GM23248 (cell line): Measurements from ENCODE around the gene TMEM151B. TPM values are rescaled to one million over a fixed set of nuclear protein-coding genes. Genes with fewer than 3 reads are reported as not detected.

Experiments used
- DNase-seq: peaks from one replicate; pipeline ENCODE4 v3.0.0-alpha.2; 2015
- H2AFZ ChIP-seq: fragments of 200-600 bp; sonication (generic); 2 replicates; pipeline ENCODE4 v1.6.1; 2016; ENCODE audit warnings: antibody characterized with exemption
- H3F3A ChIP-seq: fragments of 200-600 bp; sonication (generic); 2 replicates; pipeline ENCODE4 v1.6.1; 2016; ENCODE audit warnings: mild to moderate bottlenecking, antibody characterized with exemption, mixed run types; ENCODE audit not compliant: insufficient read depth
- H3K27ac ChIP-seq: fragments of 200-600 bp; sonication (generic); 2 replicates; pipeline ENCODE4 v1.5.1; 2016; ENCODE audit warnings: mild to moderate bottlenecking
- H3K27me3 ChIP-seq: fragments of 200-600 bp; sonication (generic); replicated peaks from 2 replicates; pipeline ENCODE4 v1.6.1; 2016; ENCODE audit warnings: mild to moderate bottlenecking; ENCODE audit not compliant: insufficient read depth
- H3K36me3 ChIP-seq: fragments of 200-600 bp; sonication (generic); 2 replicates; pipeline ENCODE4 v1.6.1; 2016; ENCODE audit warnings: low read depth, mild to moderate bottlenecking
- H3K4me1 ChIP-seq: fragments of 200-600 bp; sonication (generic); 2 replicates; pipeline ENCODE4 v1.6.1; 2016; ENCODE audit warnings: mild to moderate bottlenecking; ENCODE audit not compliant: insufficient read depth
- H3K4me2 ChIP-seq: fragments of 200-600 bp; sonication (generic); one replicate; pipeline ENCODE4 v1.6.1; 2016; ENCODE audit warnings: mild to moderate bottlenecking; ENCODE audit not compliant: unreplicated experiment
- H3K4me3 ChIP-seq: fragments of 200-600 bp; sonication (generic); 2 replicates; pipeline ENCODE4 v1.5.1; 2016; ENCODE audit warnings: mild to moderate bottlenecking
- H3K79me2 ChIP-seq: fragments of 200-600 bp; sonication (generic); 2 replicates; pipeline ENCODE4 v1.6.1; 2016; ENCODE audit warnings: mild to moderate bottlenecking; ENCODE audit not compliant: insufficient read depth
- H3K9ac ChIP-seq: fragments of 200-600 bp; sonication (generic); 2 replicates; pipeline ENCODE4 v1.6.1; 2016; ENCODE audit warnings: mild to moderate bottlenecking
- H3K9me2 ChIP-seq: fragments of 200-600 bp; sonication (generic); 2 replicates; pipeline ENCODE4 v1.6.1; 2016; ENCODE audit warnings: mixed run types, mild to moderate bottlenecking, moderate library complexity; ENCODE audit not compliant: insufficient read depth
- H3K9me3 ChIP-seq: fragments of 200-600 bp; sonication (generic); one replicate; pipeline ENCODE4 v1.6.1; 2017; ENCODE audit warnings: low read depth
- H4K20me1 ChIP-seq: fragments of 200-600 bp; sonication (generic); 2 replicates; pipeline ENCODE4 v1.6.0; 2016; ENCODE audit not compliant: insufficient read depth
- EZH2 ChIP-seq: fragments of 200-600 bp; sonication (generic); IDR thresholded peaks from 2 replicates; pipeline ENCODE4 v1.6.1; 2018; ENCODE audit warnings: antibody characterized with exemption, mild to moderate bottlenecking; ENCODE audit not compliant: insufficient read depth, poor library complexity, severe bottlenecking
- EZH2phosphoT487 ChIP-seq: fragments of 200-600 bp; sonication (generic); IDR thresholded peaks from 2 replicates; pipeline ENCODE4 v1.6.1; 2018; ENCODE audit warnings: antibody characterized with exemption, moderate library complexity, mild to moderate bottlenecking, low read depth; ENCODE audit not compliant: insufficient read depth
- WGBS, 2 experiments: methylation state at CpG; one replicate each; pipeline ENCODE4 v1.1.6; 2015 to 2017; ENCODE audit warnings: low lambda C conversion rate in 2 of 2, low coverage in 1 of 2; ENCODE audit errors: missing lambda C conversion rate in 2 of 2; 5-methylcytosine and 5-hydroxymethylcytosine counted together
- in situ Hi-C: fragments of 300-500 bp; cut with MboI; formaldehyde crosslinking; loops from 2 replicates; pipeline ENCODE4 v1.15.0; 2020
- polyA plus RNA-seq: library from polyadenylated mRNA; unstranded; fragments of >200 nt; fragmentation: Nextera tagmentation; extraction: Ambion mirVana; gene quantifications from 2 replicates; pipeline ENCODE4 v1.2.1, GENCODE V29; 2016
- total RNA-seq: library from RNA; depleted of rRNA; stranded (reverse); fragments of >200 nt; shearing (Covaris generic); gene quantifications from 2 replicates; pipeline ENCODE4 v1.2.3, GENCODE V29; 2014

Gene TMEM151B
- total and polyA plus RNA-seq, 2 experiments from 2014 or later: not detected

DNA sequence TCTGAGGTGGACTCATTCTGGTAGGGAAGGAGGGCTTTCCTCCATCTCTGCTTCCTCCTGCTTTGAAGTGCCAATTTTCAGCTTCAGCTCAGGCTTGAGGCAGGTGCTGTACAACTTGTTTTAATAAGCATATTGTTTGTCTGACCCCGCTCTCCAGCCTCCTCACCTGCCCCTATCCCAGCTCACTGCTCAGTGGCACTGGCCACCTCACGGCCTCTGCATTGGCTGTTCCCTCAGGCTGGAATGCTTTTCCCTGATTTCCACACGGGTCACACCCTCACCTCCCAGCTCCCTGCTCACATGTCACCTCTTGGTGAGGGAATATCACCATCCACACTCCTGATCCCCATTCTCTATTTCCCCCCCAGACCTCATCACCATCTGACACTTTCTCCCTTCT lies 28.6 kb downstream of the TMEM151B start:
- H3K9me3 ChIP-seq: no peaks in the 10 kb centered on the region
- H4K20me1 ChIP-seq: no peaks in the 10 kb centered on the region
- no peaks in the 10 kb centered on the region; the same call in 1 of the 2 replicates for H3K36me3 ChIP-seq
- no peak overlapping the region for H3K4me3 ChIP-seq
- H3F3A ChIP-seq: peaks cover 6% of the 10 kb centered on the region; the same call in 1 of the 2 replicates
- H3K79me2 ChIP-seq: no peaks in the 10 kb centered on the region
- H3K4me1 ChIP-seq: no peaks in the 10 kb centered on the region
- no peak overlapping the region for H3K27ac ChIP-seq
- no peak overlapping the region for H3K4me2 ChIP-seq
- H3K9me2 ChIP-seq: no peaks in the 10 kb centered on the region
- H2AFZ ChIP-seq: no peak overlapping the region
- in situ Hi-C loops: no loop called here
- DNase-seq: no peak
- peaks cover 43% of the 10 kb centered on the region for H3K27me3 ChIP-seq
- TF ChIP-seq EZH2 (no peak), EZH2phosphoT487 (no peak)
- 64 to 67% methylated on average over 3 of the region's 3 CpGs for WGBS, 2 experiments
- H3K9ac ChIP-seq: no peak overlapping the region

- H3K27me3 ChIP-seq: peaks cover 32% of the 10 kb centered on the region
- peaks cover 6% of the 10 kb centered on the region; the same call in 1 of the 2 replicates for H3F3A ChIP-seq
- no peaks in the 10 kb centered on the region for H3K9me3 ChIP-seq
- no peak overlapping the region for H3K27ac ChIP-seq
- 85 to 90% methylated on average over 7 of the region's 7 CpGs for WGBS, 2 experiments
- no peaks in the 10 kb centered on the region; the same call in 1 of the 2 replicates for H3K36me3 ChIP-seq
- TF ChIP-seq EZH2phosphoT487: no peak
- no peak overlapping the region for H3K9ac ChIP-seq
- no peaks in the 10 kb centered on the region for H3K79me2 ChIP-seq
- no peak overlapping the region for H2AFZ ChIP-seq
- in situ Hi-C loops: no loop called here
- no peaks in the 10 kb centered on the region for H3K9me2 ChIP-seq
- H4K20me1 ChIP-seq: no peaks in the 10 kb centered on the region
- no peak for DNase-seq
- no peaks in the 10 kb centered on the region for H3K4me1 ChIP-seq
- H3K4me3 ChIP-seq: no peak overlapping the region
- no peak overlapping the region for H3K4me2 ChIP-seq
These were observed 30.1 kb downstream of the TMEM151B start for GRCh38 chr6:44300292-44300823.

GRCh38 chr6:44301106-44301505 lies 30.9 kb downstream of the TMEM151B start:
- Histone ChIP-seq H3K4me3 (no peak overlapping the region), H3K9me3 (no peaks in the 10 kb centered on the region), H4K20me1 (no peaks in the 10 kb centered on the region), H3K4me1 (no peaks in the 10 kb centered on the region), H3F3A (peaks cover 6% of the 10 kb centered on the region; the same call in 1 of the 2 replicates), H3K4me2 (no peak overlapping the region), H3K79me2 (no peaks in the 10 kb centered on the region), H3K36me3 (peaks cover 4% of the 10 kb centered on the region; the same call in 1 of the 2 replicates), H2AFZ (no peak overlapping the region), H3K9ac (no peak overlapping the region), H3K9me2 (no peaks in the 10 kb centered on the region), H3K27ac (no peak overlapping the region), H3K27me3 (peaks cover 25% of the 10 kb centered on the region)
- WGBS, 2 experiments: 87 to 92% methylated on average over 8 of the region's 8 CpGs
- in situ Hi-C loops: no loop called here
- no peak for DNase-seq
- TF ChIP-seq EZH2: no peak
- TF ChIP-seq EZH2phosphoT487: no peak

DNA sequence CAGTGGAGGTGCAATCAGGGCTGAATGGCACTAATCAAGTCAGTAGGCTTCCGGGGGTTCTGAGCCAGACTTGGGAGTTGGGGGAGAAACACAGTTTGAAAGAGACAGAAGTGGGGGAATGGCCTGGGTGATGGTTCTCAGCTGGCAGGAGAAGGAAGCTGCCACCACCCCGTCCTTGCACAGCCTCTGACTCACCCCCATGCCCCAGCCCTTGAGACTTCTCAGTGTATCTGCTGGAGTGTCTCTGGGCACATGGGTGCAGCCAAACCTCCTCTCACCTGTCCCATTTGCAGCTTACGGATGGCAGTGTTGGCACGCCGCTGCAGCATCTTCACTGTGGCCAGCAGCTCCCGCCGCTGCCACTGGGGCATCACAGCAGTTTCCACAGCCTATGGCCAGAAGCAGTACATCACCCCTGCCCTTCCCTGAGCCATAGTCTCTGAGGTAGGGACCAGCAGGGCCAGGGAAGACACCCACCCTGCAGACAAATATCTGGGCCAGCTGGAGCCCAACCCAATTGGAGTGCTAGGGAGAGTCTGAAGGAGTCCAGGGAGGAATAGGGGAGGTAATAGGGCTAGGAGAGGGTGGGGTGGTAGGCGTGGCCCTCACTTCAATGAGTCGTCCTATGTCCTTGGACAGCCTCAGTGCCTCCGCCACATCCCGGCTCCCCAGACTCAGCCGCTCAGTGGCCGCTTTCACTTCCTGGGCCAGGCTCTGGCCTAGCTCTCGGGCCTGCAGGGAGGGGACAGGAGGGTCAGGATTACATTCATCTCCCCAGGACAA lies 31.7 kb downstream of the TMEM151B start:
- Histone ChIP-seq H2AFZ (no peak overlapping the region), H3K9ac (no peak overlapping the region), H3K79me2 (no peaks in the 10 kb centered on the region), H4K20me1 (no peaks in the 10 kb centered on the region), H3K9me3 (no peaks in the 10 kb centered on the region), H3K4me1 (no peaks in the 10 kb centered on the region), H3K4me3 (no peak overlapping the region), H3K4me2 (no peak overlapping the region), H3K27ac (no peak overlapping the region), H3K27me3 (peaks cover 16% of the 10 kb centered on the region), H3F3A (peaks cover 6% of the 10 kb centered on the region; the same call in 1 of the 2 replicates), H3K36me3 (peaks cover 5% of the 10 kb centered on the region; the same call in 1 of the 2 replicates), H3K9me2 (no peaks in the 10 kb centered on the region)
- WGBS, 2 experiments: 91 to 92% methylated on average over 14 of the region's 14 CpGs
- in situ Hi-C loops: no loop called here
- TF ChIP-seq EZH2phosphoT487: no peak
- TF ChIP-seq EZH2: no peak
- DNase-seq: no peak
